HepG2 (cell line): Measurements from ENCODE around the gene SUPT4H1. TPM values are rescaled to one million over a fixed set of nuclear protein-coding genes. Genes with fewer than 3 reads are reported as not detected.

Experiments
- ATAC-seq: fragments of 200-7000 bp; cut with Tn5 transposase; 3 replicates; pipeline ENCODE4 v1.9.1; 2020; ENCODE audit warnings: mild to moderate bottlenecking, moderate library complexity
- BruUV-seq: library from RNA; stranded (reverse); fragments of 400-500 nt; replicated peaks from 2 replicates; lab custom pipeline; 2021; lab: Mats Ljungman, UMichigan
- CTCF ChIA-PET: fragments of 300-600 bp; formaldehyde crosslinking; extraction: SDS; loops from one replicate; lab custom pipeline; 2021; ENCODE audit warnings: low total read pairs, inconsistent platforms, low intra/inter-chr PET ratio; lab: Yijun Ruan, JAX
- POLR2A ChIA-PET: fragments of 350-600 bp; sonication (Branson Sonifier 250); formaldehyde crosslinking; loops from one replicate; lab custom pipeline; 2020; ENCODE audit warnings: antibody characterized with exemption, inconsistent platforms; lab: Yijun Ruan, JAX
- DNase-seq: peaks from one replicate; pipeline ENCODE4 v3.0.0-alpha.2; 2015; ENCODE audit warnings: low spot score
- FAIRE-seq: peaks from 3 replicates; lab custom pipeline; 2011; peaks lifted over from hg19 to GRCh38; lab: Jason Lieb, UNC
- H2AFZ ChIP-seq: one replicate; pipeline ENCODE4 v1.6.1; 2011; ENCODE audit warnings: low read length, inconsistent platforms
- H3K27ac ChIP-seq: fragments of 300-600 bp; 3 replicates; pipeline ENCODE4 v1.8.0; 2011; ENCODE audit warnings: mixed run types, mild to moderate bottlenecking, mixed read lengths, low read length, inconsistent platforms; ENCODE audit not compliant: insufficient read depth; ENCODE audit errors: extremely low read length
- H3K27me3 ChIP-seq, 2 experiments: fragments of 200-600 bp in 1 of 2; 2 replicates in 1 of 2; 3 replicates in 1 of 2; pipeline versions ENCODE4 v1.6.0 to v1.8.0; 2011; ENCODE audit warnings: low read length in 2 of 2, mild to moderate bottlenecking in 2 of 2, moderate library complexity in 2 of 2, inconsistent platforms in 1 of 2; ENCODE audit not compliant: insufficient read depth in 2 of 2, control insufficient read depth in 1 of 2
- H3K36me3 ChIP-seq, 2 experiments: fragments of 200-600 bp in 1 of 2; replicated peaks in 1 of 2; 2 replicates in 1 of 2; 3 replicates in 1 of 2; pipeline versions ENCODE4 v1.5.1 to v1.8.0; 2011; ENCODE audit warnings: low read length in 2 of 2, inconsistent platforms in 1 of 2; ENCODE audit not compliant: insufficient read depth in 2 of 2, control insufficient read depth in 1 of 2
- H3K4me1 ChIP-seq: 2 replicates; pipeline ENCODE4 v1.5.1; 2012; ENCODE audit warnings: low read length, inconsistent platforms; ENCODE audit not compliant: insufficient read depth
- H3K4me2 ChIP-seq: 2 replicates; pipeline ENCODE4 v1.6.0; 2011; ENCODE audit warnings: low read depth, low read length, inconsistent platforms
- H3K4me3 ChIP-seq, 3 experiments: fragments of 200-600 bp in 1 of 3; sonication (generic), shearing (Covaris generic) in 1 of 3; replicated peaks in 1 of 3; 2 replicates each; pipeline ENCODE4 v1.5.1; 2011 to 2016; ENCODE audit warnings: low read length in 3 of 3, inconsistent platforms in 2 of 3, low read depth in 2 of 3, mild to moderate bottlenecking in 2 of 3, control low read depth in 1 of 3, mixed read lengths in 1 of 3; ENCODE audit not compliant: insufficient read depth in 1 of 3
- H3K79me2 ChIP-seq: one replicate; pipeline ENCODE4 v1.6.1; 2011; ENCODE audit warnings: low read length, inconsistent platforms; ENCODE audit not compliant: insufficient read depth
- H3K9ac ChIP-seq: 2 replicates; pipeline ENCODE4 v1.6.0; 2011; ENCODE audit warnings: mild to moderate bottlenecking, low read depth, low read length, inconsistent platforms; ENCODE audit not compliant: insufficient read depth
- H3K9me3 ChIP-seq: 2 replicates; pipeline ENCODE4 v1.5.1; 2012; ENCODE audit warnings: mild to moderate bottlenecking, low read length
- H4K20me1 ChIP-seq: 2 replicates; pipeline ENCODE4 v1.6.0; 2011; ENCODE audit warnings: inconsistent platforms, mild to moderate bottlenecking, low read length, moderate library complexity; ENCODE audit not compliant: insufficient read depth
- GABPB1 ChIP-seq: IDR thresholded peaks from 2 replicates; pipeline ENCODE4 v1.6.1; 2016; ENCODE audit warnings: mild to moderate bottlenecking, missing genetic modification reagents, moderate library complexity, missing compliant biosample characterization
- HNRNPK ChIP-seq: fragments of 200-400 bp; formaldehyde crosslinking; IDR thresholded peaks from 2 replicates; pipeline ENCODE4 v1.6.1; 2018; ENCODE audit warnings: low read length, low read depth, moderate library complexity, mild to moderate bottlenecking; ENCODE audit not compliant: poor library complexity, severe bottlenecking
- KLF13 ChIP-seq: sonication (generic); formaldehyde crosslinking; IDR thresholded peaks from 2 replicates; pipeline ENCODE4 v1.4.0; 2020; ENCODE audit warnings: mild to moderate bottlenecking, missing genetic modification reagents
- PCBP2 ChIP-seq: fragments of 200-400 bp; formaldehyde crosslinking; optimal IDR thresholded peaks from 2 replicates; pipeline ENCODE3; 2018; ENCODE audit warnings: low read length, low read depth; ENCODE audit not compliant: poor library complexity, severe bottlenecking
- ZMYM4 ChIP-seq: sonication (generic); formaldehyde crosslinking; IDR thresholded peaks from 2 replicates; pipeline ENCODE4 v1.8.1; 2023; ENCODE audit warnings: mild to moderate bottlenecking, missing genetic modification reagents
- ZNF350 ChIP-seq: sonication (generic); formaldehyde crosslinking; IDR thresholded peaks from 2 replicates; pipeline ENCODE4 v1.4.0; 2020; ENCODE audit warnings: mild to moderate bottlenecking, low read depth, missing genetic modification reagents, borderline replicate concordance
- whole genome bisulfite sequencing: methylation state at CpG from one replicate; pipeline ENCODE4 v1.1.6; 2017; ENCODE audit warnings: low lambda C conversion rate; 5-methylcytosine and 5-hydroxymethylcytosine counted together
- in situ Hi-C: cut with HindIII; loops from 2 replicates; pipeline ENCODE4 v1.10.0; 2017; ENCODE audit warnings: low pct_unique_long_range_greater_than_20kb; ENCODE audit not compliant: extremely low pct_ligation_motif_present
- intact Hi-C: fragments of 100-400 bp; cut with micrococcal nuclease; formaldehyde crosslinking; loops from one replicate; pipeline ENCODE4 v1.10.0; 2022; ENCODE audit not compliant: unreplicated experiment
- polyA plus RNA-seq, 8 experiments: library from polyadenylated mRNA; depleted of rRNA in 3 of 8; stranded (reverse) in 7 of 8; unstranded in 1 of 8; fragments of >200 nt; fragmentation: Illumina TruSeq in 4 of 8; extraction: Trizol in 4 of 8; gene quantifications; 2 replicates each; pipeline versions ENCODE4 v1.2.1 to v1.2.3, GENCODE V29; 2011 to 2016; ENCODE audit warnings: low read depth in 4 of 8, missing spikeins in 1 of 8, mixed read lengths in 1 of 8; ENCODE audit not compliant: insufficient read depth in 1 of 8
- total RNA-seq, 5 experiments: library from RNA; depleted of rRNA; stranded (reverse); fragments of >200 nt; fragmentation: Illumina TruSeq; extraction: Trizol; gene quantifications; 2 replicates each; pipeline ENCODE4 v1.2.3, GENCODE V29; 2016; ENCODE audit warnings: low read depth in 1 of 5
- TF ChIP-seq, protein P1 (sequence below): sonication (generic); formaldehyde crosslinking; IDR thresholded peaks from 2 replicates; pipeline ENCODE4 v1.4.0; 2020; ENCODE audit warnings: mild to moderate bottlenecking, missing genetic modification reagents

Gene SUPT4H1
- total and polyA plus RNA-seq, 2 of the 13 experiments (the other 11 are each of a cell fraction or from before 2014, with no cell fraction given) = 155 to 244 TPM

DNA sequence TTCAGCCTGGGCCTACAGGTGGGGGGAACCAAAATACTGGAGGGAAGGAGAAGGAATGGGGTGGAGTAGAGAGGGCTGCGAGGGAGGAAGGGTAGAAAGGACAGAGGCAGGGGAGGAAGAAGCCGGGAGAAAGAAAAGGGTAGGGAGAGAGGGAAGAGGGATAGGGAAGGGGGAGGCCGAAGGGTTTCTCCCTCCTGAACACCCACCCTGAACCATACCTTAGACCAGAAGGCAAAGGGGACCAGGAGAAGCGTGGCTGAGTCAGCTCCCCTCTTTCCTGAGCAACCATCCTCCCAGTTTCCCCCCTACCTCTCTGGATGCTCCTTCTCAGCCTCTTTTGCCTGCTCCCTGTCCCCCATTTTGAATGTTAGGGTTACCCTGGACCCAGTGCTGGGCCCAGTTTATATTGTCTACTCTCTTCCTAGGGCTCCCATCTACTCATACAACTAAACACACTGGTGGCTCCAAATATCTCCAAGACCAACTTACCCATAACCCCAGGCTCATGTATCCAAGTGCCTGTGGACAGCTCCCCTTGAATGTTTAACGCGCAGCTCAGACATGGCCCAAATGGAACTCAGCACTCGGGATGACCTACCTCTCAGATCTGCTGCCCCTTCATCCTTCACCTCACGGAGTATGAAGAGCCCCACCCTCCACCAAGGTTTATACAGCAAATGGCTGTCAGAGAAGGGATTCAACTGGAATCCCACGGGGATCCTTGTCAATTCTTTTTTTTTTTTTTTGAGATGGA lies 31.3 kb downstream of the SUPT4H1 start:
- POLR2A ChIA-PET = no interaction called here
- CTCF ChIA-PET = no interaction called here
- in situ Hi-C loops (no loop called here), intact Hi-C loops (no loop called here)
- Histone ChIP-seq H3K9ac (no peak overlapping the region), H3K27ac (no peak overlapping the region), H4K20me1 (no peaks in the 10 kb centered on the region), H3K4me1 (peaks cover 22% of the 10 kb centered on the region), H3K27me3 (peaks cover 25 to 72% of the 10 kb centered on the region in 2 experiments), H3K4me3 (no peak overlapping the region), H3K9me3 (no peaks in the 10 kb centered on the region), H2AFZ (no peak overlapping the region), H3K36me3 (no peaks in the 10 kb centered on the region), H3K4me2 (no peak overlapping the region), H3K79me2 (no peaks in the 10 kb centered on the region)
- BruUV-seq = no TSS peak
- ATAC-seq = no peak
- FAIRE-seq = no peak
- DNase-seq = no peak
- peak; percentile 26 for TF ChIP-seq PCBP2
- TF ChIP-seq KLF13 (CRISPR knock-in tag) = no peak
- TF ChIP-seq HNRNPK = peak; percentile 64
- 38% methylated on average over 9 of the region's 9 CpGs for WGBS

DNA sequence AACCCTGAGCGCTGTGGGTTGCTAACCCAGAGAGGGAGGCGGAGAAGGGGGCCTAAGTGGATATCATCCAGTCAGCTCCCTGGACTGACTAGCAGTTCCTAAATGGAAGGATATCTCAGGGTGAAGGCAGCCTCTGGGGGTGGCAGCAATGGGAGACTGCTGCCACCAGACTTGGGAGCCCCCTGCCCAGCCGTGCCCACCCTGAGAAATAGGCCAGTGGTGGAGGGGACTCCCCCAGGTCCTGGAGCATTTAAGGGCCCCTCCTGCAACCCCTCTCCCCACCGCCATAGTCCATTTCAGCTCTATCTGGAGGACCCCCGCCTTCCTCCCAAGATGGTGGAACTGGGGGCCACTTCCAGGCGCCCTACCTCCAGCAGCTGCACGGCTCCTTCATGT lies 31.8 kb downstream of the SUPT4H1 start:
- Histone ChIP-seq H3K4me2 (no peak overlapping the region), H3K36me3 (no peaks in the 10 kb centered on the region), H2AFZ (no peak overlapping the region), H3K4me3 (no peak overlapping the region), H3K4me1 (peaks cover 19% of the 10 kb centered on the region; the same call in 1 of the 2 replicates), H3K27me3 (peaks cover 25 to 72% of the 10 kb centered on the region in 2 experiments), H3K9me3 (no peaks in the 10 kb centered on the region), H3K27ac (no peak overlapping the region), H4K20me1 (no peaks in the 10 kb centered on the region), H3K79me2 (no peaks in the 10 kb centered on the region), H3K9ac (no peak overlapping the region)
- DNase-seq = no peak
- no TSS peak for BruUV-seq
- ChIA-PET CTCF (no interaction called here), POLR2A (no interaction called here)
- WGBS = 68% methylated on average over 7 of the region's 7 CpGs
- no peak for ATAC-seq
- in situ Hi-C loops = no loop called here
- TF ChIP-seq ZMYM4 (CRISPR knock-in tag) (no peak), ZNF350 (CRISPR knock-in tag) (no peak), GABPB1 (CRISPR knock-in tag) (no peak)
- TF ChIP-seq, protein P1, sequence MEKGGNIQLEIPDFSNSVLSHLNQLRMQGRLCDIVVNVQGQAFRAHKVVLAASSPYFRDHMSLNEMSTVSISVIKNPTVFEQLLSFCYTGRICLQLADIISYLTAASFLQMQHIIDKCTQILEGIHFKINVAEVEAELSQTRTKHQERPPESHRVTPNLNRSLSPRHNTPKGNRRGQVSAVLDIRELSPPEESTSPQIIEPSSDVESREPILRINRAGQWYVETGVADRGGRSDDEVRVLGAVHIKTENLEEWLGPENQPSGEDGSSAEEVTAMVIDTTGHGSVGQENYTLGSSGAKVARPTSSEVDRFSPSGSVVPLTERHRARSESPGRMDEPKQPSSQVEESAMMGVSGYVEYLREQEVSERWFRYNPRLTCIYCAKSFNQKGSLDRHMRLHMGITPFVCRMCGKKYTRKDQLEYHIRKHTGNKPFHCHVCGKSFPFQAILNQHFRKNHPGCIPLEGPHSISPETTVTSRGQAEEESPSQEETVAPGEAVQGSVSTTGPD (CRISPR knock-in tag) = no peak
- FAIRE-seq = no peak
- intact Hi-C loops = no loop called here
